ENCODE data around the gene C3orf18. TPM values are rescaled to one million over a fixed set of nuclear protein-coding genes. Genes with fewer than 3 reads are reported as not detected.
A peak's percentile ranks its signal among the peaks of the same experiment; 100 is the strongest.

Gene C3orf18
- total RNA-seq, 1 donor from 2014 or later = 12.3 TPM

GRCh38 chr3:50603261-50604109 lies 35.9 kb upstream of the C3orf18 start:
- no peak for DNase-seq (ENCODE audit: low spot score)

- DNase-seq (ENCODE audit: low spot score) = no peak
Measured at GRCh38 chr3:50602595-50603191, 35.1 kb upstream of the C3orf18 start.

GRCh38 chr3:50600841-50601591 lies 33.5 kb upstream of the C3orf18 start:
- DNase-seq (ENCODE audit: low spot score) = peak; percentile 95

GRCh38 chr3:50600141-50600753 lies 32.7 kb upstream of the C3orf18 start:
- DNase-seq (ENCODE audit: low spot score) = no peak

- no peak for DNase-seq (ENCODE audit: low spot score)
Measured at GRCh38 chr3:50599716-50600118, 32.2 kb upstream of the C3orf18 start.

GRCh38 chr3:50599115-50599715 lies 31.7 kb upstream of the C3orf18 start:
- no peak for DNase-seq (ENCODE audit: low spot score)

DNA sequence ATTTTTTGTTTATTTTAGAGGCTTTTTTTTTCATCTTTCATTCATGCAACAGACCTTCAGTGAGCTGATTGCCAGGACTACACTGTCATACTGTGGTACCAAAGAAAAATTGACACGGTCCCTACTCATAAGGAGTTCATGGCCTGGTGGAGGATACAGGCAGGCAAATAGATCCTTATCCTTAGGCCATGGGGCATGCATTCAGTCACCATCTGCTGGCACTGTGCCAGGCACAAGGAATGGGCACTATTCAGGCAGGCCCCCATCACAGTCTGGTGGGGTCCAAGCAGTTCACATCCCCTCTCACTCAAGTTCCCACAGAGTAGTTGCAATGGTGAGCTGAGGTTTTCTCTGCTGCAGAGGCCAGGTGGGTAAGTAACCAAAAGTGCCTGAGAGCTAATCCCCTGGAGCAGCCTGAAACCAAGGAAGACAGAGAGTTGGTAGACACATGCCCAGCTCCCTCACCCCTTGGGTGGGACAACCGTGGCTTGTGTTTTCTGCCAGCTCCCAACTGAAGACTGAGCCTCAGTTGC lies 26.8 kb upstream of the C3orf18 start:
- DNase-seq (ENCODE audit: low spot score) = no peak

DNA sequence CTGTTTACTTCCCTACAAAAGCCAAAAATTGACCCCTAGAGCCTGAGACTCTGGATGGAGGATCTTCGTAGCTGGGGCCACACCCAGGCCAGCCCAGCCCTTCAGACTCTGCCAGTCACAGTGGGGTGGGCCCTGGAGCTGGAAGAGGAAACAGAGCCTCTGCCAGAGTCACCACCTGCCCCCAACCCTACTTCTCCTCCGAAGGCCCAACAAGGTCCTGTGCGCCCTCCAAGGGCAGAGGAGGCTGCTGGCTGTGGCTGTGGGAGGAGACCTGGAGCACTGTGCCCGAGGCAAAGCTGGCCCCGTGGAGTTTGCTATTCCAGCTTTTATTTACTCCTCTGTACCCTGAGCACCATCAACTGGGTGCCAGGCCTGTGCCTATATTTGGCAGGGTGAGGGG lies 25.0 kb upstream of the C3orf18 start:
- DNase-seq (ENCODE audit: low spot score) = no peak

DNA sequence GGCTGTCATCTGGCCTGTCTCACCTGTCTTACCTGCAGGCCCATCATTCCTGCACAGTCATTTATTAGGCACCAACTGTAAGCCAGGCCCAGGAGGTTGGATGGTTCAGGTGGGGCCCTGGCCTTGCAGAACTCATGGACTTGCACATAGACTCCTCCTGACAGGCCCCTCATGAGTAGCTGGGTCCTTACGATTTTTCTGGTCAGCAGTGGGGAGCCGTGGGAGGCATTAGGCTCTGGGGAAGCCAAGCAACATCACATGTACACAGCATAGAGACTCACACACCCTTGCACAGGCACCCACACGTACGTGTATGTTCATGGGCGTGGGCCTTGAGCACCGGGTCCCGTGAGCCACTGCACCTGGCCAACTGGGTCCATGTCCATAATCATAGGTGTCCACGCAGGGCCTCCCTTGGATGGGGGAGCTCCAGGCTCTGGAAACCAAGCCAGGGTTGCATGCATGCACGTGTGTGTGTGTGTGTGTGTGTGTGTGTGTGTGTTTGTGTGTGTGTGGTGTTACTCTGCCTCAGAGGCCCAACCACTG lies 23.7 kb upstream of the C3orf18 start:
- no peak for DNase-seq (ENCODE audit: low spot score)

DNA sequence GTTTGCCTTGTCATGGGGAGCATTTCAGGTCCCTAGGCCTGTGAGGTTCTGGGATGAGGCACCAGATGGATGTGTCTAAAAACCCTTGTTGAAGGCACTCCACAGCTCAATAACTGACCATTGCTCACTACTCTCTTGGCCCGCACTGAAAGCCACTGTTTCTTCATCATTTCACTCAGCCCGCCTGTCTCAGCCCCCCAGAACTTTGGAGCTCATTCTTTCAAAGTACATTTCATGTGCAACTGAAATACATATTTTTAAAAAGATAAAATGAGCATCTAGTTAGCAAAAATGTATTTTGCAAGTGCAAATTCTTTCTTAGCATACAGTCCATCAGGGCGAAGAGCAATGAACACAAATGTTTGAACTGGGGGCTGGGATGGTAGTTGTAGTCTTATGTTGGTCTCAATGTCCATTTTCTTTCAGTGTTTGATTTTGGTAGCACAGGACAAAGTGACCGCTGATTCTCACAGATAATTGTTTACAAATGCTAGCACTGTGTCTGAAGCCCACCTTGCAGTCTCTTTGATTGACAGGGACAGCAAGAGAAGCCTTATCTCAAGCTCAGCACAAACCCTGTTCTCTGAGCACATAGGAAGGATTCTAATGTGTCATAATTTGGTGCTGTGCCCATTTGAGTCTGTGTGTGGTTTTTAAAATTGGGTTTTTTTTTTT lies 21.3 kb upstream of the C3orf18 start:
- DNase-seq (ENCODE audit: low spot score) = no peak

DNA sequence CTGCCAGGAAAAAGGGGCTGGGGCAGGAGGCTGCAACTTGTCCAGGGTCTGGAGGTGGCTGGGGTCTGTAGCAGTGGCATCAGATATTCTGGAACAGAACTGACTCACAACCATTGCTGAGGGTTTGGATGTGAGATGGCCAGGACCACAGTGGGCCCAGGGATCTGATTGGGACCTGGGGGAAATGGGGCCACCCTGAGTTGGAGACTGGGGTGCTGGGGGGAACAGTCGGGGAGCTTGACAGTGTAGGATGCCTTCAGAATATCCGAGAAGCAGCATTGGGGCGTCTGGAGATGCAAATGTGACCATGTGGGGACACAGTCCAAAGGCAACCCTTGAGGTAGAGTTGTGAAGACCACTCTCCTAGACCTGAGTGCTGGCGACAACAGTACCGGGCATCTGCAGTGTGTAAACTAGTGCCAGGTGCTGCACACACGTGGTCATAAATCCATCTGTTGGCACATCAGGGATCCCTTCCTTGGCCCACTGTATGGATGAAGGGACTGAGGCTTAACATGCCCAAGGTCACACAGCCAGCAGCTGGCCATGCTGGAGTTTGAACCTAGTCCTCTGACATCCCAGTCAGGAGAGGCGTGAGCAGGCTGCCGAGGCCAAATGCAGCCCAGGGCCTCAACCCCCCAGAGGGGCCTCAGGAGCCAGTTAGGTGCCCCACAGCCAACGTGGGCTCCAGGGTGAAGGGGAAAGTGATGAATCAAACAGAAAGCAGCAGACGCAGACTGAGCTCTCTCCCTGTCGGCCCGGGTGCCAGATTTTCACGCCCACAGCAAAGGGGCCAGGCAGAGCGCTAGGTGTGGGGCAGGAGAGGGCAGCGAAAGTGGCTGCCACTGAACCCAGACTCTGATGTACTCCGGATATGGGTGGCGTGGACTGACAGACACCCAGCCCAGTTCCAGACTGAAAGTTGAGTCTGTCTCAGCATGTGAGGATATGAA lies 20.5 kb upstream of the C3orf18 start:
- no peak for DNase-seq (ENCODE audit: low spot score)

DNA sequence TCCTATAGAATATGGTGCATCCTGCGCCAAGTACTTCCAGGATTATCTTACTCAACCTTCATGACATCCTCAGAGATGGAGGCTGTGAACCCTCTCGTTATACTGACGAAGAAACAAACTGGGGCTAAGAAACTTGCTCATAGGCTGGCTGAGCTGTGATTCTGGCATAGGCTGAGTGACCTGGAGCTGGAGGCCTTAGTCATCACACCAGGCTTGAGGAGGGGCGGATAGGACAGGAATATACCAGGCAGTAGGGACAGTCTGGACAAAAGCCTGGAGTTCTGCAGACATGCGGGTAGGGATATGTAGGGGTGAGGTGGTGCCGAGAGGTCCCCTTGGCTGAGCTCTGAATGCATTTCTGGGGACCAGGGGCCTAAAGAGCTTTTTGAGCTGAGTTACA lies 19.8 kb upstream of the C3orf18 start:
- no peak for DNase-seq (ENCODE audit: low spot score)

DNA sequence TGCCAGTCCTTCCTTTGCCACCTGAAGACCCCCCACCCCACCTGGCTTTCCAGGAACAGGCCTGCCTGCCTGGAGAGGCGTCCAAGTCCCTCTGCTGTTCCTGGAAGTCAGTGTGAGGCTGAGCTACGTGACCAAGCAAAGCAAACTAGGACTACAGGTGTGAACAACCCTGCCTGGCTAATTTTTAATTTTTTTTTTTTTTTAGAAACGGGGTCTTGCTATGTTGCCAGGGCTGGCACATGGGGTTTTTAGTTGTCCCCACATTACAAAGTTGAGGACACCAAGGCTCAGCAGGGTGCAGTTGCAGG lies 19.2 kb upstream of the C3orf18 start:
- no peak for DNase-seq (ENCODE audit: low spot score)

- no peak for DNase-seq (ENCODE audit: low spot score)
Measured at GRCh38 chr3:50585919-50586762, 18.6 kb upstream of the C3orf18 start.

GRCh38 chr3:50584391-50584790 lies 16.8 kb upstream of the C3orf18 start:
- no peak for DNase-seq (ENCODE audit: low spot score)

GRCh38 chr3:50583897-50584296 lies 16.4 kb upstream of the C3orf18 start:
- no peak for DNase-seq (ENCODE audit: low spot score)

DNA sequence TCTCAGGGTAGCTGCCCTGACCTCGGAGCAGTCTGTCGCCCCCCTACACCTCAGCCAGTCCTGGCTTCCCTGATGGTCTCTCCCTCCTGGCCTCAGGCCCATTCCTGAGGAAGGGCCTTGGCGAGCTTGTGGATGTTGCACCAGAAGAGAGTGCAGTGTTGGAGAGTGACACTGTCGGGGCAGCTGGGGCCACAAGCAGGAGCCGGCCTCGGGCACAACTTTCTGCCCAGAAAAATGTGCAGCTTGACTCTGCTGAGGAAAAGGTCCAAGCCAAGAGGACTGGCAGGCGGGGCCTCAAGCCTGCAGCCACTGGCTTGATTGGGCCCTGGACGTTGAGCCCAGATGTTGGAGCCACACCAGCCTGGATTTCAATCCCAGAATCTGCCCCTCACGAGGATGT lies 14.5 kb upstream of the C3orf18 start:
- DNase-seq (ENCODE audit: low spot score) = no peak

DNA sequence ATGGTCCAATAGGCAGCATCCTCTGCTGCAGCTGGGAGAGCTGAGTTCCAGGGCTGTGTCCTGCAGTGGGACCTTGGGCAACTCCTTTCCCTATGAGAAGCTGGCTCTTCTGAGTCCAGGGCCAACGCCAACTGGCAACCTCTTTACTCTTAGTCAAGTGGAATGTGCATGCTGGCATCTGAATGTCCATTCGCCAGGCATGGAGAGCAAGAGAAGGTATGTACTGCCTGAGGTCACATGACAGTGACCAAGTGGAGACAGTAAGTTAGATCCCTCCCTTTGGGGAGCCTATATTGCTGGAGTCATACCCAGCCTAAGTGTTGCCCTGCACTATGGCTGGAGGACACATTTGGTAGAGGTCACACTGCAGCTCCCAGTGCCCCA lies 13.9 kb upstream of the C3orf18 start:
- DNase-seq (ENCODE audit: low spot score) = no peak

Measured in mucosa of gallbladder (tissue), 1 donor.